ENCODE results near the gene TCF23. TPM values are rescaled to one million over a fixed set of nuclear protein-coding genes. Genes with fewer than 3 reads are reported as not detected.
"Not testable (repeated sequence)": the region's sequence is repeated elsewhere in the genome, so short reads cannot be mapped to it uniquely, and the experiment has no call there.

TCF23 gene
- total and polyA plus RNA-seq, 2 experiments from 2014 or later = 0.03 to 0.07 TPM

DNA sequence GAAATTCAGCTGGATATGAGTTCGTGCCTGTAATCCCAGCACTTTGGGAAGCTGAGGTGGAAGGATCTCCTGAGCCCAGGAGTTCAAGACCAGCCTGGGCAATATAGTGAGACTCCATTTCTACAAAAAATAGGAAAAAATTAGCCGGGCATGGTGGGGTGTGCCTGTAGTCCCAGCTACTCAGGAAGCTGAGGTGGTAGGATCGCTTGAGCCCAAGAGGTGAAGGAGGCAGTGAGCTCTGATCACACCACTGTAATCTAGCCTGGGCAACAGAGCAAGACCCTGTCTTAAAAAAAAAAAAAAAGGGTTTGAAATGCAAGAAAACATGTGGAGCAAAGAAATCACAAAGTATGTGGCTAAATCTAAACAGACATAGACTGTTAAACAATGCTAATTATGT lies 39.7 kb upstream of the TCF23 start:
- H2AFZ ChIP-seq = no peak overlapping the region
- H3K27me3 ChIP-seq (ENCODE audit: insufficient read depth) = no peaks in the 10 kb centered on the region
- H3F3A ChIP-seq (replicated peaks; ENCODE audit: low read depth) = no peaks in the 10 kb centered on the region
- H3K27ac Mint-ChIP-seq = no peak overlapping the region
- H3K4me3 Mint-ChIP-seq = no peak overlapping the region
- no peaks in the 10 kb centered on the region for H3K79me2 ChIP-seq (replicated peaks; ENCODE audit: insufficient read depth)
- H3K36me3 ChIP-seq (ENCODE audit: insufficient read depth) = no peaks in the 10 kb centered on the region
- no peaks in the 10 kb centered on the region for H3K9me3 Mint-ChIP-seq
- H4K20me1 ChIP-seq (replicated peaks; ENCODE audit: insufficient read depth) = no peaks in the 10 kb centered on the region
- TF ChIP-seq, protein P1, sequence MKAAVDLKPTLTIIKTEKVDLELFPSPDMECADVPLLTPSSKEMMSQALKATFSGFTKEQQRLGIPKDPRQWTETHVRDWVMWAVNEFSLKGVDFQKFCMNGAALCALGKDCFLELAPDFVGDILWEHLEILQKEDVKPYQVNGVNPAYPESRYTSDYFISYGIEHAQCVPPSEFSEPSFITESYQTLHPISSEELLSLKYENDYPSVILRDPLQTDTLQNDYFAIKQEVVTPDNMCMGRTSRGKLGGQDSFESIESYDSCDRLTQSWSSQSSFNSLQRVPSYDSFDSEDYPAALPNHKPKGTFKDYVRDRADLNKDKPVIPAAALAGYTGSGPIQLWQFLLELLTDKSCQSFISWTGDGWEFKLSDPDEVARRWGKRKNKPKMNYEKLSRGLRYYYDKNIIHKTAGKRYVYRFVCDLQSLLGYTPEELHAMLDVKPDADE (IDR thresholded peaks at IDR 0.05) = no peak
- TF ChIP-seq EZH2 (IDR thresholded peaks at IDR 0.05; ENCODE audit: low read depth, unreplicated experiment) (no peak), EZH2phosphoT487 (IDR thresholded peaks at IDR 0.05; ENCODE audit: unreplicated experiment) (no peak), ZNF331 (CRISPR knock-in tag; IDR thresholded peaks at IDR 0.05; ENCODE audit: low read depth) (no peak), POLR2AphosphoS5 (IDR thresholded peaks at IDR 0.05; ENCODE audit: low read depth) (no peak)
- no peaks in the 10 kb centered on the region for H3K36me3 Mint-ChIP-seq (ENCODE audit: low read depth)
- peaks cover 4% of the 10 kb centered on the region for H3K27me3 Mint-ChIP-seq (ENCODE audit: insufficient read depth, low read depth, poor library complexity)
- peaks cover 6% of the 10 kb centered on the region; the same call in 2 of the 3 replicates for H3K4me1 Mint-ChIP-seq
- DNase-seq (ENCODE audit: low spot score) = no peak
- no peak overlapping the region for H3K27ac ChIP-seq (ENCODE audit: low read depth)
- H3K9me2 ChIP-seq (ENCODE audit: insufficient read depth) = no peaks in the 10 kb centered on the region
- no peak overlapping the region for H3K4me2 ChIP-seq
- H3K4me3 ChIP-seq = no peak overlapping the region
- H3K4me1 ChIP-seq (ENCODE audit: insufficient read depth) = no peaks in the 10 kb centered on the region
- no peak for ATAC-seq

DNA sequence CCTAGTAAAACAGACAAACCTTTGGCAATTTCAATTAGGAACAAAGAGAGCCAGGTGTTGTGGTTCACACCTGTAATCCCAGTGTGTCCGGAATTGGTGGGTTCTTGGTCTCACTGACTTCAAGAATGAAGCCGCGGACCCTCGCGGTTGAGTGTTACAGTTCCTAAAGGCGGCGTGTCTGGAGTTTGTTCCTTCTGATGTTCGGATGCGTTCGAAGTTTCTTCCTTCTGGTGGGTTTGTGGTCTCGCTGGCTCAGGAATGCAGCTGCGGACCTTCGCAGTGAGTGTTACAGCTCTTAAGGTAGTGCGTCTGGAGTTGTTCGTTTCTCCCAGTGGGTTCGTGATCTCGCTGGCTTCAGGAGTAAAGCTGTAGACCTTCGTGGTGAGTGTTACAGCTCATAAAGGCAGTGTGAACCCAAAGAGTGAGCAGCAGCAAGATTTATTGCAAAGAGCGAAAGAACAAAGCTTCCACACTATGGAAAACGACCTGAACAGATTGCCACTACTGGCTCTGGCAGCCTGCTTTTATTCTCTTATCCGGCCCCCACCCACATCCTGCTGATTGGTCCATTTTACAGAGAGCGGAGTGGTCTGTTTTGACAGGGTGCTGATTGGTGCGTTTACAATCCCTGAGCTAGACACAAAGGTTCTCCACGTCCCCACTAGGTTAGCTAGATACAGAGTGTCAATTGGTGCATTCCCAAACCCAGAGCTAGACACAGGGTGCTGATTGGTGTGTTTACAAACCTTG lies 38.0 kb upstream of the TCF23 start:
- H3K9me2 ChIP-seq (ENCODE audit: insufficient read depth); H3K4me1 Mint-ChIP-seq; H2AFZ ChIP-seq; H3K27me3 Mint-ChIP-seq (ENCODE audit: insufficient read depth, low read depth, poor library complexity); H3K36me3 Mint-ChIP-seq (ENCODE audit: low read depth); ATAC-seq; H4K20me1 ChIP-seq (replicated peaks; ENCODE audit: insufficient read depth); H3F3A ChIP-seq (replicated peaks; ENCODE audit: low read depth); H3K27me3 ChIP-seq (ENCODE audit: insufficient read depth); H3K36me3 ChIP-seq (ENCODE audit: insufficient read depth); H3K4me2 ChIP-seq; H3K4me1 ChIP-seq (ENCODE audit: insufficient read depth); H3K27ac Mint-ChIP-seq; H3K4me3 ChIP-seq; H3K79me2 ChIP-seq (replicated peaks; ENCODE audit: insufficient read depth); DNase-seq (ENCODE audit: low spot score); H3K9me3 Mint-ChIP-seq; H3K27ac ChIP-seq (ENCODE audit: low read depth): not testable (repeated sequence)
- H3K4me3 Mint-ChIP-seq = peak overlapping the region; percentile 22; the same call in 2 of the 3 replicates

DNA sequence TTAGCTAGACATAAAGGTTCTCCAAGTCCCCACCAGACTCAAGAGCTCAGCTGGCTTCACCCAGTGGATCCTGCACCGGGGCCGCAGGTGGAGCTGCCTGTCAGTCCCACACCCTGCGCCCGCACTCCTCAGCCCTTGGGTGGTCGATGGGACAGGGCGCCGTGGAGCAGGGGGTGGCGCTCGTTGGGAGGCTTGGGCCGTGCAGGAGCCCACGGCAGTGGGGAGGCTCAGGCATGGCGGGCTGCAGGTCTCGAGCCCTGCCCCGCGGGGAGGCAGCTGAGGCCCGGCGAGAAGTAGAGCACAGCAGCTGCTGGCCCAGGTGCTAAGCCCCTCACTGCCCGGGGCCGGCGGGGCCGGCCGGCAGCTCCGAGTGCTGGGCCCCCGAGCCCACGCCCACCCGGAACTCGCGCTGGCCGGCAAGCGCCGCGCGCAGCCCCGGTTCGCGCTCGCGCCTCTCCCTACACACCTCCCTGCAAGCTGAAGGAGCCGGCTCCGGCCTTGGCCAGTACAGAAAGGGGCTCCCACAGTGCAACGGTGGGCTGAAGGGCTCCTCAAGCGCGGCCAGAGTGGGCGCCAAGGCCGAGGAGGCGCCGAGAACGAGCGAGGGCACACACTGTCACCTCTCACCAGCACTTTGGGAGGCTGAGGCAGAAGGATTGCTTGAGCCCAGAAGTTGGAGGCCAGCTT lies 37.3 kb upstream of the TCF23 start:
- not testable (repeated sequence) for H3K9me2 ChIP-seq (ENCODE audit: insufficient read depth); H2AFZ ChIP-seq; H3K27ac Mint-ChIP-seq; H4K20me1 ChIP-seq (replicated peaks; ENCODE audit: insufficient read depth); H3K4me3 Mint-ChIP-seq; ATAC-seq; H3K79me2 ChIP-seq (replicated peaks; ENCODE audit: insufficient read depth); H3F3A ChIP-seq (replicated peaks; ENCODE audit: low read depth); H3K4me3 ChIP-seq; DNase-seq (ENCODE audit: low spot score); H3K4me1 ChIP-seq (ENCODE audit: insufficient read depth); H3K27me3 ChIP-seq (ENCODE audit: insufficient read depth); H3K9me3 Mint-ChIP-seq; H3K36me3 Mint-ChIP-seq (ENCODE audit: low read depth); H3K4me1 Mint-ChIP-seq; H3K36me3 ChIP-seq (ENCODE audit: insufficient read depth); H3K4me2 ChIP-seq; H3K27ac ChIP-seq (ENCODE audit: low read depth); H3K27me3 Mint-ChIP-seq (ENCODE audit: insufficient read depth, low read depth, poor library complexity)
